CD14-positive monocyte (primary cell): ENCODE measurements around the gene DNAL1. TPM values are rescaled to one million over a fixed set of nuclear protein-coding genes. Genes with fewer than 3 reads are reported as not detected.

Experiments
- DNase-seq, 3 donors: peaks; one replicate each; pipeline ENCODE4 v3.0.0-alpha.2; 2011 to 2022
- H2AFZ ChIP-seq: 2 replicates; pipeline ENCODE4 v1.6.0; 2012; ENCODE audit warnings: mild to moderate bottlenecking, low read depth, low read length, inconsistent platforms; ENCODE audit not compliant: insufficient read depth, poor library complexity, severe bottlenecking
- H3K27ac ChIP-seq, 2 donors: 1 replicate in 1 of 2; 2 replicates in 1 of 2; pipeline ENCODE4 v1.5.1; 2012 to 2013; ENCODE audit warnings: low read length in 2 of 2, control low read depth in 1 of 2, inconsistent platforms in 1 of 2, low read depth in 1 of 2, mild to moderate bottlenecking in 1 of 2
- H3K27me3 ChIP-seq, 2 donors: one replicate each; pipeline versions ENCODE4 v1.6.0 to v1.6.1; 2011 to 2013; ENCODE audit warnings: low read length in 2 of 2; ENCODE audit not compliant: control insufficient read depth in 2 of 2, insufficient read depth in 2 of 2
- H3K36me3 ChIP-seq, 2 donors: replicated peaks in 1 of 2; 1 replicate in 1 of 2; 2 replicates in 1 of 2; pipeline versions ENCODE4 v1.5.1 to v1.6.1; 2012 to 2013; ENCODE audit warnings: low read length in 2 of 2, control low read depth in 1 of 2, inconsistent platforms in 1 of 2, mild to moderate bottlenecking in 1 of 2; ENCODE audit not compliant: insufficient read depth in 2 of 2, control insufficient read depth in 1 of 2
- H3K4me1 ChIP-seq, 2 donors: 1 replicate in 1 of 2; 2 replicates in 1 of 2; pipeline versions ENCODE4 v1.5.1 to v1.6.1; 2012 to 2013; ENCODE audit warnings: low read length in 2 of 2, control low read depth in 1 of 2, inconsistent platforms in 1 of 2, mild to moderate bottlenecking in 1 of 2, moderate library complexity in 1 of 2; ENCODE audit not compliant: insufficient read depth in 2 of 2, control insufficient read depth in 1 of 2
- H3K4me2 ChIP-seq: replicated peaks from 2 replicates; pipeline ENCODE3; 2012; ENCODE audit warnings: low read length, moderate library complexity, mild to moderate bottlenecking; ENCODE audit not compliant: poor library complexity, severe bottlenecking; ENCODE audit errors: extremely low read depth
- H3K4me3 ChIP-seq, 3 experiments: fragments of 200-600 bp in 1 of 3; sonication (generic) in 1 of 3; replicated peaks in 1 of 3; 1 replicate in 2 of 3; 2 replicates in 1 of 3; pipeline ENCODE4 v1.5.1; 2011 to 2013; ENCODE audit warnings: low read length in 3 of 3, mild to moderate bottlenecking in 3 of 3, control low read depth in 2 of 3, low read depth in 2 of 3, inconsistent platforms in 1 of 3, moderate library complexity in 1 of 3
- H3K79me2 ChIP-seq: 2 replicates; pipeline ENCODE4 v1.6.0; 2012; ENCODE audit warnings: mild to moderate bottlenecking, control low read depth, inconsistent platforms, low read length, moderate library complexity; ENCODE audit not compliant: insufficient read depth
- H3K9ac ChIP-seq: 2 replicates; pipeline ENCODE4 v1.6.0; 2017; ENCODE audit warnings: low read length, mild to moderate bottlenecking; ENCODE audit not compliant: insufficient read depth, poor library complexity, severe bottlenecking
- H3K9me3 ChIP-seq, 2 donors: replicated peaks in 1 of 2; 1 replicate in 1 of 2; 2 replicates in 1 of 2; pipeline versions ENCODE4 v1.5.1 to v1.6.1; 2012 to 2013; ENCODE audit warnings: low read length in 2 of 2, control low read depth in 1 of 2; ENCODE audit not compliant: control insufficient read depth in 1 of 2, insufficient read depth in 1 of 2
- H4K20me1 ChIP-seq: 2 replicates; pipeline ENCODE4 v1.6.0; 2012; ENCODE audit warnings: mild to moderate bottlenecking, low read length, control low read depth, moderate library complexity; ENCODE audit not compliant: insufficient read depth
- H3K27ac Mint-ChIP-seq, 7 donors: one replicate each; pipeline ENCODE4 v1.8.0; 2020; ENCODE audit warnings: mild to moderate bottlenecking in 7 of 7, mixed read lengths in 7 of 7, moderate library complexity in 6 of 7, inconsistent platforms in 2 of 7
- H3K27me3 Mint-ChIP-seq, 3 donors: one replicate each; pipeline ENCODE4 v1.8.0; 2021 to 2022; ENCODE audit warnings: low read depth in 3 of 3, mild to moderate bottlenecking in 3 of 3, mixed read lengths in 3 of 3, moderate library complexity in 3 of 3, inconsistent platforms in 1 of 3
- H3K36me3 Mint-ChIP-seq, 2 donors: one replicate each; pipeline ENCODE4 v1.8.0; 2020; ENCODE audit warnings: mixed read lengths in 2 of 2, inconsistent platforms in 1 of 2, mild to moderate bottlenecking in 1 of 2
- H3K4me1 Mint-ChIP-seq: one replicate; pipeline ENCODE4 v1.8.0; 2020; ENCODE audit warnings: mild to moderate bottlenecking, mixed read lengths
- H3K4me3 Mint-ChIP-seq, 2 donors: one replicate each; pipeline ENCODE4 v1.8.0; 2020; ENCODE audit warnings: mild to moderate bottlenecking in 2 of 2, mixed read lengths in 2 of 2, moderate library complexity in 1 of 2
- H3K9me3 Mint-ChIP-seq, 7 donors: one replicate each; pipeline ENCODE4 v1.8.0; 2020 to 2022; ENCODE audit warnings: mixed read lengths in 7 of 7, mild to moderate bottlenecking in 6 of 7, moderate library complexity in 6 of 7, inconsistent platforms in 2 of 7
- WGBS: methylation state at CpG from one replicate; pipeline ENCODE4 v1.1.5; 2013; ENCODE audit warnings: missing lambda C conversion rate; ENCODE audit not compliant: insufficient coverage; 5-methylcytosine and 5-hydroxymethylcytosine counted together
- intact Hi-C, 2 donors: fragments of 100-400 bp; cut with micrococcal nuclease; formaldehyde crosslinking; loops; one replicate each; pipeline versions ENCODE4 v1.15.0 to v1.15.1; 2023
- polyA plus RNA-seq, 3 donors: library from polyadenylated mRNA; depleted of rRNA in 1 of 3; unstranded in 2 of 3; stranded (reverse) in 1 of 3; fragments of 300-500 nt in 2 of 3; fragments of >200 nt in 1 of 3; fragmentation: Illumina TruSeq in 2 of 3; gene quantifications; 1 replicate in 2 of 3; 2 replicates in 1 of 3; pipeline ENCODE4 v1.2.3, GENCODE V29; 2012 to 2021
- TF ChIP-seq, protein P1 (sequence below): fragments of 200-600 bp; IDR thresholded peaks from one replicate; pipeline ENCODE4 v1.8.0; 2022; ENCODE audit warnings: antibody characterized with exemption, mild to moderate bottlenecking

Gene DNAL1
- polyA plus RNA-seq, 3 donors: 0.68 to 3.4 (median 2.0) TPM

DNA sequence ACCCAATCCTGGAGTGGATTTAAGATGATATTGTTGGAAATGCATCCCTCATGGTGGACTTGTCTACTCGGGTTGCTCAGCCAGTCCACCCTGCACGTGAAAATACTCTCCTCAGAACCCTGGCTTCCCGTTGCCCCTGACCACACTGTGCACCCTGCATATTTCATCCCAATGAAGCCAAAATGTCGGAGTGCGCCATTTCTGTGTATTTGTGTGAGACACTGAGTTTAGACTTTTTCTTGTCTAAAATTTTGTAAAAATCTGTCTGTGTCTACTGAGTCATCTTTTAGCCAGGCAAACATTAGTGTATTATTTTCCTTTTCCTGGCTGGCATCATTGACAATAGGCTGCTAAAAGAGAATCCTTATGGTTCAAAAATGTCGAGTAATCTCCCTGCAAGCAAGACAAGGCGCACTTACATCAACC is 69.9 kb downstream of the DNAL1 start:
- no peaks in the 10 kb centered on the region for H3K9me3 ChIP-seq
- TF ChIP-seq, protein P1, sequence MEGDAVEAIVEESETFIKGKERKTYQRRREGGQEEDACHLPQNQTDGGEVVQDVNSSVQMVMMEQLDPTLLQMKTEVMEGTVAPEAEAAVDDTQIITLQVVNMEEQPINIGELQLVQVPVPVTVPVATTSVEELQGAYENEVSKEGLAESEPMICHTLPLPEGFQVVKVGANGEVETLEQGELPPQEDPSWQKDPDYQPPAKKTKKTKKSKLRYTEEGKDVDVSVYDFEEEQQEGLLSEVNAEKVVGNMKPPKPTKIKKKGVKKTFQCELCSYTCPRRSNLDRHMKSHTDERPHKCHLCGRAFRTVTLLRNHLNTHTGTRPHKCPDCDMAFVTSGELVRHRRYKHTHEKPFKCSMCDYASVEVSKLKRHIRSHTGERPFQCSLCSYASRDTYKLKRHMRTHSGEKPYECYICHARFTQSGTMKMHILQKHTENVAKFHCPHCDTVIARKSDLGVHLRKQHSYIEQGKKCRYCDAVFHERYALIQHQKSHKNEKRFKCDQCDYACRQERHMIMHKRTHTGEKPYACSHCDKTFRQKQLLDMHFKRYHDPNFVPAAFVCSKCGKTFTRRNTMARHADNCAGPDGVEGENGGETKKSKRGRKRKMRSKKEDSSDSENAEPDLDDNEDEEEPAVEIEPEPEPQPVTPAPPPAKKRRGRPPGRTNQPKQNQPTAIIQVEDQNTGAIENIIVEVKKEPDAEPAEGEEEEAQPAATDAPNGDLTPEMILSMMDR: no peak
- no peak overlapping the region for H3K27ac ChIP-seq
- peaks cover 21 to 31% of the 10 kb centered on the region in 2 donors for H3K4me1 ChIP-seq
- H3K4me3 Mint-ChIP-seq: peak overlapping the region; percentile 60 to 67
- peaks cover 24% of the 10 kb centered on the region for H3K4me1 Mint-ChIP-seq
- peak overlapping the region; percentile 98 for H3K4me2 ChIP-seq
- peaks cover 0 to 5% (median 3%) of the 10 kb centered on the region in 7 donors for H3K9me3 Mint-ChIP-seq
- intact Hi-C loops: no loop called here
- H3K9ac ChIP-seq: no peak overlapping the region
- peak overlapping the region in 2 of 7 donors; percentile 45 to 77 for H3K27ac Mint-ChIP-seq
- H3K27me3 ChIP-seq: peaks cover 9 to 23% of the 10 kb centered on the region in 2 donors
- no peak for DNase-seq
- peak overlapping the region in 1 of 3 experiments; percentile 84 for H3K4me3 ChIP-seq
- H3K27me3 Mint-ChIP-seq: peaks cover 18% of the 10 kb centered on the region in 3 donors
- peaks cover 33 to 43% of the 10 kb centered on the region in 2 donors for H3K36me3 ChIP-seq
- H4K20me1 ChIP-seq: peaks cover 62% of the 10 kb centered on the region
- H3K36me3 Mint-ChIP-seq: peaks cover 37 to 49% of the 10 kb centered on the region in 2 donors
- H3K79me2 ChIP-seq: no peaks in the 10 kb centered on the region
- WGBS: no CpG with 5 or more reads among the region's 7 CpGs
- no peak overlapping the region for H2AFZ ChIP-seq

DNA sequence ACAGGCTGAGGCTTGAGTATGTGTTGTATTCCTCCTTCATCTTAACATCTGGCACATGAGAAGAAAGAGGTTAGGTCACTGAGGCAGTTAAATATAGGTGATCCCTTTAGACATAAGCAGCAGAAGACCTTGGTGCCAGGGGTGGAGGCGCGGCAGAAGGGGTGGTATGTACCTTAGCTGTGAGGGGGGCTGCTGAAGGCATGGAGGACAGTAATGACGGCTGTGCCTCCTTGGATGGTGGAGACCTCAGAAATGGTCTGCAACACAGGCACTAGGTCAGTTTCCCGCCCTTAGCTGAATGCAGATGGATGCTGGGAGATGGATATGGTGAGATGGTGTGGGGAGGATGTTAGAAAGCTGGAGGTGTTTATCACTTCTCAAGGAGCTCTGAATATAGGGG is 70.9 kb downstream of the DNAL1 start:
- Histone ChIP-seq H3K4me3 (no peak overlapping the region), H3K4me2 (no peak overlapping the region), H2AFZ (no peak overlapping the region), H3K9ac (no peak overlapping the region), H3K27ac (no peak overlapping the region), H3K36me3 (peaks cover 41 to 53% of the 10 kb centered on the region in 2 donors), H3K4me1 (peaks cover 21 to 31% of the 10 kb centered on the region in 2 donors), H3K79me2 (no peaks in the 10 kb centered on the region), H3K9me3 (no peaks in the 10 kb centered on the region), H3K27me3 (peaks cover 9 to 23% of the 10 kb centered on the region in 2 donors), H4K20me1 (peaks cover 71% of the 10 kb centered on the region)
- TF ChIP-seq, protein P1: no peak
- intact Hi-C loops: no loop called here
- Mint-ChIP-seq H3K4me3 (no peak overlapping the region), H3K36me3 (peaks cover 48 to 57% of the 10 kb centered on the region in 2 donors), H3K4me1 (peaks cover 24% of the 10 kb centered on the region), H3K27ac (peak overlapping the region in 1 of 7 donors; percentile 42), H3K27me3 (peaks cover 18% of the 10 kb centered on the region in 3 donors), H3K9me3 (peaks cover 0 to 5% (median 3%) of the 10 kb centered on the region in 7 donors)
- no peak for DNase-seq
- 100% methylated on average over 3 of the region's 4 CpGs for WGBS
